Cerebellar cortex (tissue), 1 donor: Measurements from ENCODE around the gene GGN.
"Not testable (repeated sequence)": the region's sequence is repeated elsewhere in the genome, so short reads cannot be mapped to it uniquely, and the experiment has no call there.

Experiments used
- DNase-seq: peaks from one replicate; pipeline ENCODE4 v3.0.0-alpha.2; 2015; ENCODE audit warnings: low spot score

The GGN gene, protein sequence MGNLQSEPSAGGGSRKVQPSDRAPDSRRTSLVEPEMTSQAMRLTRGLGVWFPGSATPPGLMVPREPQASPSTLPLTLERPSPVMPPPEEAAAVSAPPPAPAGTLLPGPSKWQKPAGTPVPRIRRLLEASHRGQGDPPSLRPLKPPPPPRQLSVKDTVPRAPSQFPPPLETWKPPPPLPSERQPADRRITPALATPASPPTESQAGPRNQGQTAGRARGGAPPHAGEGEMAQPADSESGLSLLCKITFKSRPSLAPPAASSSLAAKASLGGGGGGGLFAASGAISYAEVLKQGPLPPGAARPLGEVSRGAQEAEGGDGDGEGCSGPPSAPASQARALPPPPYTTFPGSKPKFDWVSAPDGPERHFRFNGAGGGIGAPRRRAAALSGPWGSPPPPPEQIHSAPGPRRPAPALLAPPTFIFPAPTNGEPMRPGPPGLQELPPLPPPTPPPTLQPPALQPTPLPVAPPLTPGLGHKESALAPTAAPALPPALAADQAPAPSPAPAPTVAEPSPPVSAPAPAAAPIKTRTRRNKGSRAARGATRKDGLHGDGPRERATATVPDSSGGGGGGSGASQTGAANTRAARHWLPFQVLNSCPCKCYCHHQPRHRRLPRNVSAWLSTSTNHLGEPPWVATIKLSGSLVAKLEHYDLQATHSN

DNA sequence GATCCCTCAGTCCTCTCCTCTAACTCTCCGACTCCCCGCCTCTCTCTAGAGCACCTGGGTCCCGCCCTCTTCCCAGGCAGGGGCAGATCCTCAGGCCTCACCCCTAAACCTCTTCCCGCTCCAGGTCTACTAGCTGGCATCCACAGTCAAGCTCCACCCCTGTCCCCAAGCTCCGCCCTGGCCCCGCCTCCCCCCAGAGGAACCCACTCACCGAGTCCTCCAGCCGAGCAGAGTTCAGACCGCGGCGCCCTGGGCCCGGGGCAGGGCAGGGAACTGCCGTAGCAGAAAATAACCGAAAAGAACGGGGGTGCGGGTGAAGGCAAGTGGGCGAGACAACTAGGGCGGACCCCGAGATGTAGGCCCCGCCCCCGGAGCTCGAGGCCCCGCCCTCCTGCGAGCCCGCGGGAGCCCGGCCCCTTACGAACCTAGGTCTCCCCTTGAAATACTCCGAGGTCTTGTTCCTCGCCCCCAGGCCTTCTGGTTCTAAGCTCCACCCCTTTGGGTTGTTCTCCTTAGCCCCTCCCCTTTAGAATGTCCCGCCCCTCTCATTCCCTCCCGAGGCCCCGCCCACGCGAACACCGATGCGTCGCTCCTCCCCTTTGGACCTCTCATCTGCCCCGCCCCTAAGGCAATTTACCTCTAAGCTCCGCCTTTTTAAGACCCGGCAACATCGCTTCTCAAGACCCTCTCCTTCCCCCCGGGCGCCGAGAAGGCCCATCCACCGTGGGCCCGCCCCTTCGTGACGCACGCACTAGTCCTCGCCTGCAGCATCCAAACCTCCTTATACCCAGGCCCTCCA, at the start of gene GGN:
Gene GGN, minus strand, starts transcription at position 485 of the 799 bp plus-strand sequence. CDS start 773 bp downstream, outside the sequence.
- DNase-seq: peak; percentile 94

DNA sequence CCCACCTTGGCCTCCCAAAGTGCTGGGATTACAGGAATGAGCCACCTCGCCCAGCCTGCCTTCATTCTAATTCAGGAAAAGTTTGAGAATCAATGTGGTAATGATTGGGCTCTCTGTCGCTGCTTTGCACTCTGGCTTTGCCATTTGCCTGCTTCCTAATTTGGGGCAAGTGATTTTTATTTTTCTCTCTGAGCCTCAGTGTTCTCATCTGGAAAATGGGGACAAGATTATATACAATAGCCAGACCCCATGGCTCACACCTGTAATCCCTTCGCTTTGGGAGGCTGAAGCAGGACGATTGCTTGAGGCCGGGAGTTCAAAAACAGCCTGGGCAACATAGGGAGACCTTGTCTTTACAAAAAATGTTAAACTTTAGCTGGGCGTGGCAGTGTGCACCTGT, 49.5 kb upstream of the GGN start:
- DNase-seq: no peak

DNA sequence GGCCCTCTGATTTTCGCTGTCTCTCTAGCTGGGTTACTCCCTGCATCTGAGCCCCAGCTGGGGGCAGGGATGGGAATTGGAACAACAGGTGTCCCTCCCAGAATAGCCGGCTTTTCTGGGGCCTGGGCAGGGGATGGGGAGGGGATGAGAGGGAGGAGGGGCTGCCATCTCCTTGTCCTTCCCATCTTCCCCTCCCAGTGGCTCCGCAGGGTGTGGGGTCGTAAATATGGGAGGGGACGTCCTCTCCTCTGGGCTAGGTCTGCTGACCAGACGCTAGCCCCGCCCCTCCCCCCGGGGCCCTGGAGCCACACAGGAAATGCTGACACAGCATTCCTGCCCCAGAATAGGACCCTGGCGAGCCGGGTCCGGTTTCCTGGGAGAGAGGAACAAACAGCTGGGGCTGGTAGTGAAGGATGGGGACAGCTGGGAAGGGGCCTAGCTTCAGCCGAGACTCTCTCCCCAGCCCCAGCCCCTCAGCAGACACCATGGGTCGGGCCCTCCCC, 46.8 kb upstream of the GGN start:
- no peak for DNase-seq

DNA sequence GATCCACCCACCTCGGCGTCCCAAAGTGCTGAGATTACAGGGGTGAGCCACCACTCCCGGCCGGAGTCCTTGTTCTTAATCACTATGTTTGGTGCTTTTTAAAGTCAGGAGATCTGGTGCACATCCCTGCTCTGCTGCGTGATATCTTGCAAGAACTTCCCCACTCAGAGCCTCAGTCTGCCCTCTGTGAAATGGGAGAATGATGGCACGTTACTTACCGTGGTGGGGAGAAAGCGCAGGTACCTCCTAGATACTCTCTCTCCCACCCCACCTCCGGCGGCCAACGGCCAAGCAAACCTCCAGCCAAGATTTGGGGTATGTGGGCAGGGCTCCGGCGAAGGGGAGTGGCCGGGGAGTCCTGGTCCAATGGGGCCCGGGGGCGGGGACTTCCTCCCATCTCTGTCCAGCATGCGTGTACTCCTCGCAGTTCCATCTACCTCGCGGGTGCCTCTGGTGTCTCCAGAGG, 45.5 kb upstream of the GGN start, which contains the start of gene RYR1:
Gene RYR1, plus strand, starts transcription at position 424 of the 466 bp plus-strand sequence. CDS start 139 bp downstream, outside the sequence.
- DNase-seq: peak; percentile 17

DNA sequence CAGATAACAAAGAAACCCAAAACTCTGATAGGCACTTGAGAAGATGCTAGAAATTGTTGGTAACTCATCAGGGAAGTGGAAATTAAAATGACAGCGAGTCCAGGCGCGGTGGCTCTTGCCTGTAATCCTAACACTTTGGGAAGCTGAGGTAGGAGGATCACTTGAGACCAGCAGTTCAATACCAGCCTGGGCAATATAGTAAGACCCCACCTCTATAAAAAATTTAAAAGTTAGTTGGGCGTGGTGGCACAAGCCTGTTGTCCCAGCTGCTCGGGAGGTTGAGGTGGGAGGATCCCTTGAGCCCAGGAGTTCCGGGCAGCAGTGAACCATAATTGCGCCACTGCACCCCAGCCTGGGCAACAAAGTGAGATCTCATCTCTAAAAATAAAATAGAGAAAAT, 43.1 kb upstream of the GGN start:
- DNase-seq: no peak

DNA sequence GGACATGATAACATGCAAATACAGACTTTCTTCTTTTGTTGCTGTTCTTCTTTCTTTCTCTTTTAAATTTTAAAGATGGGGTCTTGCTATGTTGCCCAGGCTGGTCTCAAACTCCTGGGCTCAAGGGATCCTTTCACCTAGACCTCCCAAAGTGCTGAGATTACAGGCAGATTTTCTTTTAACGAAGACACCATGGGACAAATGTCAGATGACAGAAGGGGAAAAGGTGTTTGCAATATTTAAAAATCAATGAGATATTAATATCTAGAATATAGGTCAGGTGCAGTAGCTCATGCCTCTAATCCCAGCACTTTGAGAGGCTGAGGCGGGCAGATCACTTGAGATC, 42.0 kb upstream of the GGN start:
- DNase-seq: no peak

DNA sequence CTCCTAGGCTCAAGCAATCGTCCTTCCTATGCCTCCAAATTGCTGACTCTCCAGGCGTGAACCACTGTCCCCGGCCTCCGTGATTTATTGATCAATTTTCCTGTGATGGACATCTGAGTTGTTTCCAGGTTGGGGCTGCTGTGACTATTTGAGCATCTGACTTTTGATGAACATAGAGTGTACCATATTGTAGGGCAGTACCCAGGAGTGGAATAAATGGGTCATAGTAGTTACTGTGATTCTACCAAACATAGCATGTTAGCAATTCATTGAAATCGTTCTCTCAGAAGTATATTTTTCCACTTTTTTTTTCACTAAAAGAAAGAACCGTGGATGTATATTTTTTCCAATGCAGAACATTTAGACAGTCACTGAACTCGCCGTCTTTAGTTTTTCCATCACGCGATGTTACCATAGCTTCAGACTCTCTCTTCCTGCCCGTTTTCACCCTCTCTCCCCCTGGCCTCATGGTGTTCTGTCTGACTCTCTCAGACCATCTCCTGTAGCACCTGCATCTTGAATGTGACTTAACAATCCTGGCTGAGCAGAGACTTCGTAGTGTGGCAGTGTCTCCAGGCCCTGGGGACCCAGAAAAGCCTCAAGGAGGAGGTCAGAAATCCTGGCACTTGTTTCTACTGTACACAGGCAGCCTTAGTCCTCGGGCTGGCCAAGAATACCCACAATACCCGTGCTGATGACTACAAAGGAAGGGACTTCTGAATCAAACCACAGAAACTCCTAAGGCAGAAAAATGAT, 41.4 kb upstream of the GGN start:
- DNase-seq: no peak

DNA sequence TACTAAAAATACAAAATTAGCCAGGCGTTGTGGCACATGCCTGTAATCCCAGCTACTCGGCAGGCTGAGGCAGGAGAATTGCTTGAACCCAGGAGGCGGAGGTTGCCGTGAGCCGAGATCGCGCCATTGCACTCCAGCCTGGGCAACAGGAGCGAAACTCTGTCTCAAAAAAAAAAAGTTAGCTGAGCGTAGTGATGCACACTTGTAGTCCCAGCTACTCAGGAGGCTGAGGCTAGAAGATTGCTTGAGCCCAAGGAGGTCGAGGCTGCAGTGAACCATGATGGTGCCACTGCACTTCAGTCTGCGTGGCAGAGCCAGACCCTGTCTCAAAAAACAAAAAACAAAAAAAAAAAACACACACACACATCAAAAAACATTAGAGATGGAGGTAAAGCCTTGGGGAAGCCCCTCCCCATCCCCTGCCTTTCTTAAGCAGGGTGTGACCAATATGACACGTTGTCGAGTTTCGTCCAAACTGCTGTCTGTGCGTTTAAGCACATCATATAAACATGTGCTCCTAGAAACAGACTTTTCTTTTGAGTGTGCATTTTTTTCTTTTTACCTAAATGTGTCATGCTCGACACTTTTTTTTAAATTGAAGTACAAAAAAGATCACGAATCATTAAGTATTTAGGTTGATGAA, 39.3 kb upstream of the GGN start:
- not testable (repeated sequence) for DNase-seq

DNA sequence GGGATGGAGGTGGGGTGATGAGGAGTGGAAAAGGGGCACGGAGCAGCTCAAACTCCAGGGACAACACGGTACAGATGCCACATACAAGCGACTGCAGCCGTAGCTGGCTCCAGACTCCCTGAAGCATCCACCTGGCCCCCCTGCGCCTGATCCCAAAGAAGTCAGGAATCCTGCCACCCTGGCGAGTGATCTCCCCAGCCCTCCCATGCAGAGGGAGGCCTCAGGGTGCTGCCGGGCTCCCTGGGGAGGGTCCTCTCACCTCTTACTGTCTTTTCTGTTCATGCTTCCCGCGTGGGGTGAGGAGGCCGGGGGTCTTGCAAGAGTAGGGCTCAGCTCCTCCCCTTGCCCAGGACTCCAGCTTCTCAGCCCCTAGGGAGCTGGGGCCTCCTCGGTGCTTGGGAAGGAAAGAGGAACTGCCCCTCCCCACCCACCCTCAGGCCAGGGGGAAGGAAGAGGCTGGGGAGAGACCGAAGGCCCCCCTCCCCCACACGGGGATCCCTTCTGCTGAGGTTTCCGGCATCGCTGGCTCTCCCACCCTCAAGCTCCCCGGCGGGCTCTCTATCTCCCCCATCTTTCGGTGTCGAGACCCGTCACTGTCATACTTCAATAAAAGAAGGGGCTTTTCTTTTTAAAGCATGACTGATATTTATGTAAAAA, 38.1 kb upstream of the GGN start, which contains the start of gene RASGRP4:
Gene RASGRP4, minus strand, starts transcription at position 410 of the 657 bp plus-strand sequence. Its CDS starts 128 bp downstream, at position 282.
- no peak for DNase-seq

DNA sequence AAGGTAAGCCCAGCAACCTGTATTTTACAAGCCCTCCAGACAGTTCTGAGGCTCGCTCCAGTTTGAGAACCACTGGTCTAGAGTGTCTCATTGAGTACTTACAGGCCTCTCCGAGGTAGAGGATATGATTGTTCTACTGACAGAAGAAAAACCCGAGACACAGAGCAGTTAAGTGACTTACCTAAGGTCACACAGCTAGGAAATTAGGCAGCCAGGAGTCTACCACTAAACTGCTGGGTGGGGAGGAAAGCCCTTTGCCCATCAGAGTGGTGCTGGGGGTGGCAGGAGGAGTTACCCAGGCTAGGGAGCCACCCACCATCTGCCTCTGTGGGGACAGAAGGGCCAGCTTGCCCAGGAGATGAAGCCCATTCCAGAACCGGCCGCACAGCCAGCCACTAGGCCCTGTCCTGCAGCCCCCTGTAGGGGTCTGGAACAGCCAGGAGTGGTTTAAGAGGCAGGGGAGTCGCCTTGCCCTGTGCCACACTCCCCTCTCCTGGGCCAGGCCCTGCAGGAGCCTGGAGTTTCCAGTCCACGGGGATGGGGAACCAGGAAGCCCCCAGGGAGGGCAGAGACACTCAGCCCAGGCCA, 37.5 kb upstream of the GGN start:
- no peak for DNase-seq

DNA sequence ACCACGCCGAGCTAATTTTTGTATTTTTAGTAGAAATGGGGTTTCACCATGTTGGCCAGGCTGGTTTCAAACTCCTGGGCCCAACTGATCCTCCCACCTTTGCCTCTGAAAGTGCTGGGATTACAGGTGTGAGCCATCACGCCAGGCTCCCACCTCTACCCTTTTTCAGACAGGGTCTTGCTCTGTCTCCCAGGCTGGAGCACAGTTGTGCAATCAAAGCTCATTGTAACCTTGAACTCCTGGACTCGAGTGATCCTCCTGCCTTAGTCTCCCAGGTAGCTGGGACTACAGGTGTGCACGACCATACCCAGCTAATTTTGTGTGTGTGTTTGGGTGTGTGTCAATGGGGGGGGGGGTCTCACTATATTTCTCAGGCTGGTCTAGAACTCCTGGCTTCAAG, 36.4 kb upstream of the GGN start:
- DNase-seq: no peak

DNA sequence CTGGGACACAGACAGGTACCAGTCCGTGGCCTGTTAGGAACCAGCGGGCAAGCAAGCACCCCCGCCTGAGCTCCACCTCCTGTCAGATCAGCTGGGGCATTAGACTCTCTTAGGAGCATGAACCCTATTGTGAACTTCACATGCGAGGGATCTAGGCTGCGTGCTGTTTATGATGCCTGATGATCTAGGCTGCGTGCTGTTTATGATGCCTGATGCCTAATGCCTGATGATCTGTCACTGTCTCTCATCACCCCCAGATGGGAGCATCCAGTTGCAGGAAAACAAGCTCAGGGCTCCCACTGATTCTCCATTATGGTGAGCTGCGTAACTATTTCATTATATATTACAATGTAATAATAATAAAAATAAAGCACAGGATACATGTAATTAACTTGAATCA, 34.6 kb upstream of the GGN start:
- no peak for DNase-seq

DNA sequence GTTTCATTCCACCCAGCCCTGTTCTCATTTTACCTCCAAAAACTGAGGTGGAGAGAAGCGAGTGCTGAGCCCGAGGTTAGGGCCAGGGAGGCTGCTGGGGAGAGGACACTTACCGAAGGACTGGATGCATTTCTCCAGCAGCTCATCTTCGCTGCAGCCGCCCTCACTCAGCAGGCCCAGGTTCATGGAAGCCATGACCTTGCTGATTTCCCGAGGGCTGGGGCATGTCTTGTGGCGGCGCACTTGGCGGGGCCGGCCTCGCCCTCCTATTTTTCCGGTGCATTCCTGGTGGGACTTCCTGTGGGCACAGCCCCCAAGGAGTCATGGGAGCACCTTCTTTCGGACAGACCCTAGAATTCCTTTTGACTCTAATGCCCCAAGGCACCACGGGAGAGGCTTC, 34.0 kb upstream of the GGN start:
- no peak for DNase-seq

DNA sequence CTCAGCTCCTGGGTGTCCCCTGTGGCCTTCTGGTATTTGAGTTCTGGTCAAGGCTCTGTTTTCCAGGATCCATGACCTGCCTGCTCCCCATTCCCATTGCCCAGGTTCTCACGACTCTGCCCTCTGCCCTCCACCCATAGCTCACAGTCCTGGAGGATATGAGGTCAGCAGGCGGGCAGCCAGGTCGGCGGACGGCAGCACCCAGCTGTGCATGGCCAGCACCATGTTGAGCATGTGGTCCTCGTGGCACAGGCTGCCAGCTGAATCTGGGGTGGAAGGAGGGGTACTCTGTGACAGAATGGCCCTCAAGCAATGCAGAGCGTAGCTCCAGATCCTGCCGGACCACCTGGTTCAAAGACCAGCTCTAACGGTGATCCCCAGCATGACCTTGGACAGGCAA, 33.1 kb upstream of the GGN start:
- DNase-seq: no peak

DNA sequence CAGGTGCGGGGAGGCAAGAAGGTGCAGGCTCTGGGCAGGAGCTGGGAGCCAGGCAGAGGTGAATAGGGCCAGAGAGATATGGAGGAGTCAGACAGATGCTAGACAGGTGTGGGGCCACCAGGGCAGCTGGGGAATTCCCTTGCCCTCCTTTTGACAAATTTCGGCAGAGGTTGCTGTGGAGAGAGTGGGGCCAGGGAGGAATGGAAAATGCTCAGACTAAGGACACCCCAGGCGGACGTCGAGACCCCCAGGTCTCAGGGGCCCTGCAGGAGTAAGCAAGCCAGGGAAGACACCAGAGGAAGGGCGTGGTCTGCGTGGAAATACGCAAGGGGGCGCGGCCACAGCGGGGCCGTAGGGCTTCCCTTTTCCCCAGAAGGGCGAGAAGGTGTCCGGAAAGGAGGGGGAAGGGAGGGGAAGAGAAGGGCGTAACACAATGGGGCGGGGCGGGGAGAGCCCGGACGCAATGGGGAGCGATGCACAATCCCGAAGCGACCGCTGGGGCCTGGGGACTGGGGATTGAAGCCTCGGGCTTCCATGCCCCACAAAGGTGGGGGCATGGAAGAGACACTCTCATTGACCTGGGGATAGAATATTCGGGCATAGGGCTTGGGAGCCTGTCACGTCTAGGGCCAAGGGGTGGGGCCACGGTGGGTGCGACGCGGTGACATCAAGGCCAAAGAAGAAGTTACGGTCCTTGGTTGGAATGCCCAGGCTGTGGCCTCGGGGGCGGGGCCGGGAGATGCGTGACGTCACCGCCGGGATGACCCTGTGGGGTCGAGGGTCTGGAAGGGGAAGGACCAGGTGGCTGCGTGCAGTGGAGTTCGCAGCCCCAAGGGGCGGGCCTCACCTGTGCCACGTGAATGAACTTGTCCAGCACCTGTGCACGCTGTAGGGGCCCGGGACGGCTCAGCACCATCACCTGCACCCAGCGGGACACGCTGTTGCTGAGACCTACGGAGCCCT, 30.0 kb upstream of the GGN start:
- DNase-seq: no peak

DNA sequence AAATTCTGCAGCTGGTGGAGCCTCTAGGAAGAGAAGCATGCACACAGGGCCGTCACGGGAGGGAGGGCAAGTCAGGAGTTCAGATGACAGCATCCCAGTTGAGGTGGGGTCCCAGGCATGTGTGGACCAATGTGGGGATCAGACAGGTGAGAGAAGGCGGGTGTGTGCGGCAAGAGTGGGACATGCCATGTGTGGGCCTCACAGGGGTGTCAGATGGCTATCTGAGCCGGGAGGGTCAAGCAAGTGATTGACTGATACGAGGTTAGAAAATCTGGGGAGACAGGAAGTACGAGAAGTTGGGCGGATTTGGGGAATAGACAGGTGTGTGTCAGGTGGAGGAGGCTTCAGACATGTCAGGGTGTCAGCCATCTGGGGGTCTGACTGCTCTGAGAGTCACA, 29.3 kb upstream of the GGN start:
- DNase-seq: no peak

DNA sequence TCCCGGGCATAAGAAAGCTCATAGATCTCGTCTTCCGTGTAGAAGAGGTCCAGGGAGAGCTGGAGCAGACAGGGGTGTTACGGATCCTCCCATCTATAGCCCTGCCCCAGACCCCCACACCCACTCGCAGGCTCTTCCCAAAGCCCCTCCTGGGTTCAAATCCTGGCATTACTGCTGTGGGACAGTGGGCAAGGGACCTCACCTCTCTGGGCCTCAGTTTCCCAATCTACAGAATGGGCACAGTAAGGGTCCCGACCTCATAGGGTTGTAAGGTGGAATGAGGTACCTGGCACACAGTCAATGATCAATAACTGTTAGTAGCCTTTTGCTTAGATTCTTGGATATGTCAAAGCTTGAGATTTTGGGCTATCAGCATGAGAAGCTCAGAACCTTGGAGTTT, 25.6 kb upstream of the GGN start:
- DNase-seq: no peak

DNA sequence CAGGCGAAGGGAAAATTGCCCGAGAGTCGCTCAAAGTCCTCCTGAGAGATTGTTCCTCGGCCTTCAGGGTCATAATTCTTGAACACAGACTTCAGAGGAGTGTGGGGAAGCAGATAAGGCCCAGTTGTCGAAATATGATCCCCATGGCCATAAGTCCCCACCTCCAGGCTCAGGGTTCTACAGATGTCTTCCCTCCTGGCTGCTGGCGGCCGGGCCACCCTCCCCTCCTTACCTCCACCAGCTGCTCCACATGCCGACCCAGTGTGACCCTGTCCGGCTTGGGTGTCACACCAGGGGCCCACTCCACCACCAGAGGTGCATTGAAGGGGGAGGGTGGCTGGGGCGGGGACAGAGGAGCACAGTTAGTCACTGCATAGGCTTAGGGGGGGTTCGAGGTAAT, 25.1 kb upstream of the GGN start:
- DNase-seq: no peak

DNA sequence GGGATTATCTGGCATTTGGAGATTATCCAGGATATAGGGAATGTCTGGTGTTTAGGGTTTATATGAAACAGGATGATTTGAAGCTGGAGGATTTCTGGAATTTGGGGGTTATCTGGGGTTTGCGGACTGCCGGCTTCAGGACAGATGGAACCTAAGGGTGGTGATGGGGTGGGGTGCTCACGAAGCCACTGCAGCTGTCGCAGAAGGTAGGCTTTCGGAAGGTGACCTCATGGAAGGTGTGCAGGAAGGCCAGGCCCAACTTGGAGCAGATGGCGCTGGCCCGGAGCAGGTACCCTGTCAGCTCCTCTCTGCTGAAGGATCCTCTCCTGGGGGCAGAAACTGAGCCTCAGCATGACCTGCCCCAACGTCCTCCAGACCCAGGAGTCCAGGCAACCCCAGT, 24.7 kb upstream of the GGN start:
- no peak for DNase-seq
